D721Med (cell line): ENCODE data around the gene GFRA4.

Experiments used
- DNase-seq: peaks from one replicate; pipeline ENCODE4 v3.0.0; 2011; ENCODE audit warnings: low spot score; ENCODE audit not compliant: insufficient read length
- FAIRE-seq: peaks from 2 replicates; lab custom pipeline; 2011; peaks lifted over from hg19 to GRCh38; lab: Jason Lieb, UNC
- TF ChIP-seq, protein P1 (sequence below): IDR thresholded peaks from 2 replicates; pipeline ENCODE4 v1.5.1; 2012; ENCODE audit warnings: mild to moderate bottlenecking, control low read depth; ENCODE audit not compliant: insufficient read depth; ENCODE audit errors: missing control alignments

Gene GFRA4

GRCh38 chr20:3613821-3614440 lies 49.3 kb downstream of the GFRA4 start:
- TF ChIP-seq, protein P1, sequence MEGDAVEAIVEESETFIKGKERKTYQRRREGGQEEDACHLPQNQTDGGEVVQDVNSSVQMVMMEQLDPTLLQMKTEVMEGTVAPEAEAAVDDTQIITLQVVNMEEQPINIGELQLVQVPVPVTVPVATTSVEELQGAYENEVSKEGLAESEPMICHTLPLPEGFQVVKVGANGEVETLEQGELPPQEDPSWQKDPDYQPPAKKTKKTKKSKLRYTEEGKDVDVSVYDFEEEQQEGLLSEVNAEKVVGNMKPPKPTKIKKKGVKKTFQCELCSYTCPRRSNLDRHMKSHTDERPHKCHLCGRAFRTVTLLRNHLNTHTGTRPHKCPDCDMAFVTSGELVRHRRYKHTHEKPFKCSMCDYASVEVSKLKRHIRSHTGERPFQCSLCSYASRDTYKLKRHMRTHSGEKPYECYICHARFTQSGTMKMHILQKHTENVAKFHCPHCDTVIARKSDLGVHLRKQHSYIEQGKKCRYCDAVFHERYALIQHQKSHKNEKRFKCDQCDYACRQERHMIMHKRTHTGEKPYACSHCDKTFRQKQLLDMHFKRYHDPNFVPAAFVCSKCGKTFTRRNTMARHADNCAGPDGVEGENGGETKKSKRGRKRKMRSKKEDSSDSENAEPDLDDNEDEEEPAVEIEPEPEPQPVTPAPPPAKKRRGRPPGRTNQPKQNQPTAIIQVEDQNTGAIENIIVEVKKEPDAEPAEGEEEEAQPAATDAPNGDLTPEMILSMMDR: no peak
- DNase-seq (no peak), FAIRE-seq (no peak)

DNA sequence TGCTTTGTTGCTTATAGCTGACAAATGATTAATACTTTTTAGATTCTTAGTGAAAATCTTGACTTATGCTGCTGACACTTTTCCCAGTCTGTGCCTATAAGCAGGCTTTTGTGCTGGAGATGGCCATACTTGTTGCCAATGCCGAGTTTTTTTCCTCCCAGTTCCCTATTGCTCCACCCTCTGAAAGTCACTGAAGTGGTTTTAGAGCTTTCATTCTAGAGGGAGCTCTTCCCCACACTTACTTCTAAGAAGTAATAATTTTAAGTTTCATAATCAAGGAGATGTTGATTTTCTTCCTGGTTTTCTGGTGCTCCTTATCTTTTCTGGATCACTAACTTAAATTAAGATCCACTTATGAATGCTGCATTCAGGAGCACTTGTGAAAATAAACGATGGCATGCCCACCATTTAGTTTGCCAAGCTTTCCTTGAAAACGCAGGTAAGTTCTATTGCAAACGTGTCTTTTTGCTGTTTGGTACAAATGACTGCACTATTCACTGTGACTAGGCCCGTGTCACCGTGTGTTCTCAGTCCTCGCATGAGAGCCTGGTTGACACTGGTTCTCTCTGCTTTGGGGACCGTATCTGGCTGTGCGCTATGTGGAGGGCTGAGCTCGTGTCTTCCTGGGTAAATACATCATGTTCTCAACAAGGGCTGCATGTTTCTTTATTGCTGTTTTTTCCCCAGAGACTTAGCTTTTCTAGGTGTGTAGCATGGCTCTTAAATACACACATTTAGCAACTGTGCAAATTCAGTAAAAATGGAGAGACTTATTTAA lies 50.2 kb downstream of the GFRA4 start:
- DNase-seq (no peak), FAIRE-seq (no peak)
- TF ChIP-seq, protein P1: no peak

DNA sequence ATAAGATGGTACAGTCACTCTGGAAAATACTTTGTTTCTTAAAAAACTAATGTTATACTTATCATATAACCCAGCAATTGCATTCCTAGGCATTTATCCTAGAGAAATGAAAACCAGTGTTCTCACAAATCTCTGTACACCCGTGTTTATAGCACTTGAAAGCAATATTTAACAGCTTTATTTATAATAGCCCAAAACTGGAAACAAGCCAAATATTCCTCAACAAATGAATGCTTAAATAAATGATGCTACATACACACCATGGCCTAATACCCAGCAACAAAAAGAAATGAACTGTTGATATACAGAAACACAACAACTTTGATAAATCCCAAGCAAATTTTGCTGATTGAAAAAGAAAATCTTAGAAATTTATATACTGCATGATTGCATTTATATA lies 51.3 kb downstream of the GFRA4 start:
- TF ChIP-seq, protein P1: no peak
- FAIRE-seq: no peak
- no peak for DNase-seq
